ENCODE data around the gene PARD3B. TPM values are rescaled to one million over a fixed set of nuclear protein-coding genes. Genes with fewer than 3 reads are reported as not detected.

The PARD3B gene
- total RNA-seq, 1 experiment from 2014 or later = 2.0 TPM

GRCh38 chr2:204692790-204693189, 147.5 kb downstream of the PARD3B start:
- H2AFZ ChIP-seq (ENCODE audit: low read depth, low read length, poor library complexity, severe bottlenecking) = no peak overlapping the region
- BruUV-seq (replicated peaks) = no TSS peak
- H3K27me3 ChIP-seq (ENCODE audit: insufficient read depth, low read length) = no peaks in the 10 kb centered on the region
- H3K36me3 ChIP-seq (ENCODE audit: control insufficient read depth in 1 of 2, insufficient read depth in 2 of 2, low read length in 2 of 2) = no peaks in the 10 kb centered on the region
- H3K79me2 ChIP-seq (ENCODE audit: insufficient read depth, low read length) = no peaks in the 10 kb centered on the region
- ATAC-seq = no peak
- no peak overlapping the region for H3K4me3 ChIP-seq (replicated peaks in 1 of 2; ENCODE audit: low read depth in 1 of 2, low read length in 2 of 2)
- H3K9me3 ChIP-seq (ENCODE audit: control insufficient read depth in 1 of 2, insufficient read depth in 1 of 2, low read depth in 1 of 2, low read length in 2 of 2) = no peaks in the 10 kb centered on the region
- H3K27ac ChIP-seq (ENCODE audit: low read depth, low read length) = no peak overlapping the region
- intact Hi-C loops (cut with micrococcal nuclease) = loop anchor here (5.0 to 10.0 kb wide), 2 partner anchors 365 to 982 kb away; no protein-coding TSS in a partner anchor
- ChIA-PET CTCF (interaction anchor here (1.3 to 2.0 kb wide), 2 partner anchors 432 to 983 kb away, joined by 6 to 7 read pairs; no protein-coding TSS in a partner anchor), POLR2A (no interaction called here), RAD21 (ENCODE audit: low non-redundant PET in 1 of 2, low total read pairs in 2 of 2, uncharacterized antibody in 2 of 2, unreplicated experiment in 2 of 2) (no interaction called here)
- H3K9me2 ChIP-seq (ENCODE audit: insufficient read depth) = no peaks in the 10 kb centered on the region
- H3K9ac ChIP-seq (ENCODE audit: low read length) = no peak overlapping the region
- H3K4me2 ChIP-seq (ENCODE audit: low read length) = no peak overlapping the region
- no peak for DNase-seq (ENCODE audit: low read depth, low spot score)
- no peaks in the 10 kb centered on the region for H3K4me1 ChIP-seq (ENCODE audit: control insufficient read depth in 1 of 2, insufficient read depth in 2 of 2, low read length in 2 of 2)
- H4K20me1 ChIP-seq (ENCODE audit: insufficient read depth) = no peaks in the 10 kb centered on the region
- TF ChIP-seq TCF7L2 (IDR thresholded peaks at IDR 0.05; ENCODE audit: borderline replicate concordance, extremely low read depth, insufficient read depth, insufficient read length) (no peak), EZH2 (IDR thresholded peaks at IDR 0.05) (no peak), FOSL1 (IDR thresholded peaks at IDR 0.05; ENCODE audit: low read depth) (no peak), POLR2A (IDR thresholded peaks at IDR 0.05; ENCODE audit: borderline replicate concordance, extremely low read depth, insufficient read depth, insufficient read length) (no peak)

GRCh38 chr2:204693262-204693661, 148.0 kb downstream of the PARD3B start:
- no peaks in the 10 kb centered on the region for H3K4me1 ChIP-seq (ENCODE audit: control insufficient read depth in 1 of 2, insufficient read depth in 2 of 2, low read length in 2 of 2)
- H3K4me2 ChIP-seq (ENCODE audit: low read length) = no peak overlapping the region
- no peaks in the 10 kb centered on the region for H3K27me3 ChIP-seq (ENCODE audit: insufficient read depth, low read length)
- intact Hi-C loops (cut with micrococcal nuclease) = loop anchor here (5.0 to 10.0 kb wide), 2 partner anchors 366 to 982 kb away; no protein-coding TSS in a partner anchor
- H3K36me3 ChIP-seq (ENCODE audit: control insufficient read depth in 1 of 2, insufficient read depth in 2 of 2, low read length in 2 of 2) = no peaks in the 10 kb centered on the region
- no peaks in the 10 kb centered on the region for H4K20me1 ChIP-seq (ENCODE audit: insufficient read depth)
- CTCF ChIA-PET = no interaction called here
- no peaks in the 10 kb centered on the region for H3K9me2 ChIP-seq (ENCODE audit: insufficient read depth)
- BruUV-seq (replicated peaks) = no TSS peak
- DNase-seq (ENCODE audit: low read depth, low spot score) (no peak), ATAC-seq (no peak)
- H3K9ac ChIP-seq (ENCODE audit: low read length) = no peak overlapping the region
- H3K4me3 ChIP-seq (replicated peaks in 1 of 2; ENCODE audit: low read depth in 1 of 2, low read length in 2 of 2) = no peak overlapping the region
- H3K27ac ChIP-seq (ENCODE audit: low read depth, low read length) = no peak overlapping the region
- no peak for TF ChIP-seq ZNF274 (IDR thresholded peaks at IDR 0.05; ENCODE audit: low read depth, low read length)
- TF ChIP-seq MAX (IDR thresholded peaks at IDR 0.05) = no peak
- TF ChIP-seq ATF3 (IDR thresholded peaks at IDR 0.05) = no peak
- no peak for TF ChIP-seq ZBTB33 (IDR thresholded peaks at IDR 0.05; ENCODE audit: extremely low read depth, insufficient replicate concordance, low read length)
- no peak for TF ChIP-seq EGR1 (IDR thresholded peaks at IDR 0.05; ENCODE audit: low read depth)
- no peak for TF ChIP-seq RAD21 (IDR thresholded peaks at IDR 0.05; ENCODE audit: low read depth)
- TF ChIP-seq EZH2 (IDR thresholded peaks at IDR 0.05) = no peak
- no peak for TF ChIP-seq EZH2phosphoT487 (IDR thresholded peaks at IDR 0.05; ENCODE audit: borderline replicate concordance)
- no peak for TF ChIP-seq CTCF (IDR thresholded peaks at IDR 0.05 in 2 of 3, conservative IDR thresholded peaks at IDR 0.05 in 1 of 3; ENCODE audit: borderline replicate concordance in 1 of 3, insufficient read depth in 1 of 3, low read depth in 2 of 3, low read length in 2 of 3)
- TF ChIP-seq CBX3 (IDR thresholded peaks at IDR 0.05; ENCODE audit: low read depth) = no peak
- TF ChIP-seq POLR2A (IDR thresholded peaks at IDR 0.05; ENCODE audit: borderline replicate concordance, extremely low read depth, insufficient read depth, insufficient read length) = no peak
- TF ChIP-seq ELF1 (IDR thresholded peaks at IDR 0.05; ENCODE audit: borderline replicate concordance, low read depth) = no peak
- RAD21 ChIA-PET (ENCODE audit: low non-redundant PET in 1 of 2, low total read pairs in 2 of 2, uncharacterized antibody in 2 of 2, unreplicated experiment in 2 of 2) = no interaction called here
- no peaks in the 10 kb centered on the region for H3K9me3 ChIP-seq (ENCODE audit: control insufficient read depth in 1 of 2, insufficient read depth in 1 of 2, low read depth in 1 of 2, low read length in 2 of 2)
- POLR2A ChIA-PET = no interaction called here
- H3K79me2 ChIP-seq (ENCODE audit: insufficient read depth, low read length) = no peaks in the 10 kb centered on the region
- no peak overlapping the region for H2AFZ ChIP-seq (ENCODE audit: low read depth, low read length, poor library complexity, severe bottlenecking)
